Measurements from ENCODE around the gene SMIM22.

Gene SMIM22

DNA sequence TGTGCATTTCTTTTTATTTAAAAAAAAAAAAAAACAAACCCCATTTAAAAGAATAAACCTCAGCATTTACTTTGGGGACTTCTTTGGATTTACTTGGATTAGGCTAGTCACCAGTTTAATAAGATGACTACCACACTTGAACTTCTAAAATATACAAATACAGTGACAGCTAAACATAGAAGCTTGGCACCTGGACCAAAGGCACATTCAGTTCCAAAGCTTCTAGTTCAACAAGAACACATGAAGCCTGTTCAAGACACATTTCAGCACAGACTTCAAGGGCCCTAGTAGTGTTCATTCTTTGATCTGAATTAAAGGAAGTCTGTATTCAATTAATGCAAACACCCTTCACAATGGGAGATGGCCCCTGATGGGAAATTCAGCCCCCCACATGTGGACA is 18.9 kb downstream of the SMIM22 start:
- no peaks in the 10 kb centered on the region for H3K9me3 Mint-ChIP-seq
- peaks cover 64% of the 10 kb centered on the region for H3K36me3 Mint-ChIP-seq (ENCODE audit: low read depth)
- no peaks in the 10 kb centered on the region for H3K27me3 Mint-ChIP-seq
- no peak overlapping the region for H3K4me3 Mint-ChIP-seq
- no peaks in the 10 kb centered on the region for H3K4me1 Mint-ChIP-seq (ENCODE audit: low read depth)
- H3K27ac Mint-ChIP-seq = no peak overlapping the region

- H3K4me1 Mint-ChIP-seq (ENCODE audit: low read depth) = no peaks in the 10 kb centered on the region
- H3K4me3 Mint-ChIP-seq = no peak overlapping the region
- no peaks in the 10 kb centered on the region for H3K9me3 Mint-ChIP-seq
- H3K27ac Mint-ChIP-seq = no peak overlapping the region
- no peaks in the 10 kb centered on the region for H3K27me3 Mint-ChIP-seq
- H3K36me3 Mint-ChIP-seq (ENCODE audit: low read depth) = peaks cover 63% of the 10 kb centered on the region
Observed at GRCh38 chr16:4814542-4815173, 19.5 kb downstream of the SMIM22 start.

GRCh38 chr16:4820652-4821051 is 25.5 kb downstream of the SMIM22 start:
- Mint-ChIP-seq H3K9me3 (no peaks in the 10 kb centered on the region), H3K4me1 (ENCODE audit: low read depth) (no peaks in the 10 kb centered on the region), H3K27ac (no peak overlapping the region), H3K27me3 (no peaks in the 10 kb centered on the region), H3K36me3 (ENCODE audit: low read depth) (peaks cover 64% of the 10 kb centered on the region), H3K4me3 (no peak overlapping the region)

DNA sequence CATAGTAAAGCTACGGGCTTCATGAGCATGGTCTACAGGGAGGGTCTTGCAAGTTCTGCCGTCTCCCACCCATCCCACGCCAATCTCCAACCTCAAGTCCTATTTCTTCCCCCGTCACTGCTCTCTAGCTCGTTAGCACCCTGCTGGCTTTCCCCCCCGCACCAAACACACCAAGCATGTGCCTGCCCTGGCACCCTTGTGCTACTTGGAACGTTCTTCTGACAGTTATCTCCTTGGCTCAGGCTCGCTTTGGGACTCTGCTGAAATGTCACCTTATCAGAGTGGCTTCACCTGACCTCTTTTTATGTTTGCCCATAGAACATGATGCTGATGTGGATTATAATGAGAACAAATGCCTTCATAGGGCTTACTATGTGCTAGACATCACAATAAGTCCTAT is 30.0 kb downstream of the SMIM22 start:
- H3K4me3 Mint-ChIP-seq = no peak overlapping the region
- H3K27me3 Mint-ChIP-seq = no peaks in the 10 kb centered on the region
- H3K9me3 Mint-ChIP-seq = no peaks in the 10 kb centered on the region
- no peak overlapping the region for H3K27ac Mint-ChIP-seq
- no peaks in the 10 kb centered on the region for H3K4me1 Mint-ChIP-seq (ENCODE audit: low read depth)
- H3K36me3 Mint-ChIP-seq (ENCODE audit: low read depth) = peaks cover 65% of the 10 kb centered on the region

DNA sequence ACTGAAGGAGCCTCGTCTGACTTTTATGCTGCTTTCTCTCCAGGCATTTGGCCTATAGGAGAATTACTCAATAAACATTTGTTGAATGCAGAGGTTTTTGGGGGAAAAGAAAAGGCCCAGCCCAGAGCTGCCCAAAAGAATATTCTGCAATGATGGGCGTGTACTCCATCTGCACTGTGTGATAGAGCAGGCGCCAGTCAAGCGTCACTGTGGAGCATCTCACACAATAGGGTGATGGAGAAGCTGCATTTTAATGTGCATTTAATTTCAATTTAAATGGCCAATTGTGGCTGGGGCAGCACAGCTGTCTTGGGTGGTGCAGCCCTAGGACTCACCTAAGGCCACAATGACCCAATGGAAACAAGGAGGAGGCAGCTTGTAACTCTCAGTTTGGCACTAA is 31.4 kb downstream of the SMIM22 start:
- no peaks in the 10 kb centered on the region for H3K27me3 Mint-ChIP-seq
- no peaks in the 10 kb centered on the region for H3K9me3 Mint-ChIP-seq
- H3K4me3 Mint-ChIP-seq = no peak overlapping the region
- peaks cover 65% of the 10 kb centered on the region for H3K36me3 Mint-ChIP-seq (ENCODE audit: low read depth)
- H3K4me1 Mint-ChIP-seq (ENCODE audit: low read depth) = no peaks in the 10 kb centered on the region
- H3K27ac Mint-ChIP-seq = no peak overlapping the region

- no peak overlapping the region for H3K4me3 Mint-ChIP-seq
- H3K27me3 Mint-ChIP-seq = no peaks in the 10 kb centered on the region
- H3K36me3 Mint-ChIP-seq (ENCODE audit: low read depth) = peaks cover 63% of the 10 kb centered on the region
- no peak overlapping the region for H3K27ac Mint-ChIP-seq
- no peaks in the 10 kb centered on the region for H3K9me3 Mint-ChIP-seq
- H3K4me1 Mint-ChIP-seq (ENCODE audit: low read depth) = no peaks in the 10 kb centered on the region
Observed at GRCh38 chr16:4826980-4827379, 31.8 kb downstream of the SMIM22 start.

DNA sequence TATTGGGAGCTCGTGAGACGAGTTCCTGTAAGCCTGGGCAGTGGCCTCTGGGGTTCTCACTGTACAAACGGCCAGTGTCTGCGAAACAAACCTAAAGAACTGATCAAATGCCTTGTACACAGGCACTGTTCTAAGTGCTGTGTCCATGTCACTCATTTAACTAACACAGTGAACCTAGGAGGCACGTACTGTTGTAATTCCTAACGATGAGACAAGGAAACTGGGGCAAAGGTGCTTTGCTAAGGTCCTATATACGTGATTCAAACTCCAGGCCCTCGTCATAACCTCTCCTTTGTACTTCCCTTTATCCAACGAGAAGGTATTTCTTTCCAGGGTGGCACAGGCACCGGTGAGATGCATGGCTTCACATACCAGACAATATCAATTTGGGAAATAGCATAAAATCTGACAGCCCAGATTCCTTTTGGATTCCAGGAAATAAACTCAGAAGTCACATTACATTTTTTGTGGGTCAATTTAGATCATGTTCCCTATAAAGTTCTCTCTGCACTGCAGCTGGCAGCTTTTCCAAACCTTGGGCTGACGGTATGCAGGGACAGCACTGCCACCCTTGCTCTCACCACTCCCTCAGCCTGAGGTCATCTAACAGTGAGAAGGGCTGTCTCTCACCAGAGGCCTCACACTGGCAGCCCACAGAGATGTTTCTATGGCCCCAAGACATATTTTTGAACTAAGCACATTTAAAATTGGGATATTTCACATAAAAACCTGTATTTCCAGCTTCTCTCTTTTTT is 33.6 kb downstream of the SMIM22 start:
- no peak overlapping the region for H3K4me3 Mint-ChIP-seq
- H3K9me3 Mint-ChIP-seq = no peaks in the 10 kb centered on the region
- peaks cover 63% of the 10 kb centered on the region for H3K36me3 Mint-ChIP-seq (ENCODE audit: low read depth)
- H3K4me1 Mint-ChIP-seq (ENCODE audit: low read depth) = peaks cover 11% of the 10 kb centered on the region
- no peak overlapping the region for H3K27ac Mint-ChIP-seq
- no peaks in the 10 kb centered on the region for H3K27me3 Mint-ChIP-seq

DNA sequence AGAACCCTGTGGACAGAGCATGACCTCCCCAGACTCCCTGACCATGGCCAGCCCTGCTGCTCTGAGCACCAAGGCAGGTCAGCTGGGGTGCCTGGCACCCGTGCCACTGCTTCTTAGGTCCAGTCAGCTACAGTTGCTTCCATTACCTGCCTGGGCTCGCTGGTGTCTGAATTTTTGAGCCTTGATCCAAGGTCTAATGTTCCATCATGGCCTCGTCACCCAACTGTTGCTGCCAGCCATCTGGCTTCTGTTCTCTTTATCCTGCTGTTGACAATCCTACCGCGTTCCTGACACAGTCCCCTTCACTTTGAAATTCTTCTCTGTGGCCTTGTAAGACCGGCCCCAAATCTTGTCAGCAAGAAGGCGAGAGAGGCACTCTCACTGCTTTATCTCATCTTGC is 35.2 kb downstream of the SMIM22 start:
- Mint-ChIP-seq H3K9me3 (no peaks in the 10 kb centered on the region), H3K27me3 (no peaks in the 10 kb centered on the region), H3K27ac (no peak overlapping the region), H3K36me3 (ENCODE audit: low read depth) (peaks cover 48% of the 10 kb centered on the region), H3K4me3 (no peak overlapping the region), H3K4me1 (ENCODE audit: low read depth) (peaks cover 14% of the 10 kb centered on the region)

- Mint-ChIP-seq H3K36me3 (ENCODE audit: low read depth) (peaks cover 50% of the 10 kb centered on the region), H3K9me3 (no peaks in the 10 kb centered on the region)
Observed at GRCh38 chr16:4831616-4832015, 36.4 kb downstream of the SMIM22 start.

GRCh38 chr16:4832698-4833343 is 37.7 kb downstream of the SMIM22 start:
- H3K4me3 Mint-ChIP-seq = no peak overlapping the region
- no peaks in the 10 kb centered on the region for H3K27me3 Mint-ChIP-seq
- H3K27ac Mint-ChIP-seq = peak overlapping the region; percentile 45
- H3K4me1 Mint-ChIP-seq (ENCODE audit: low read depth) = peaks cover 14% of the 10 kb centered on the region
- peaks cover 50% of the 10 kb centered on the region for H3K36me3 Mint-ChIP-seq (ENCODE audit: low read depth)
- no peaks in the 10 kb centered on the region for H3K9me3 Mint-ChIP-seq

More at GRCh38 chr16:4831616-4832015, 36.4 kb downstream of the SMIM22 start:
- Mint-ChIP-seq H3K4me3 (no peak overlapping the region), H3K4me1 (ENCODE audit: low read depth) (peaks cover 14% of the 10 kb centered on the region), H3K27ac (no peak overlapping the region), H3K27me3 (no peaks in the 10 kb centered on the region)

GRCh38 chr16:4833584-4833983 is 38.4 kb downstream of the SMIM22 start:
- no peaks in the 10 kb centered on the region for H3K9me3 Mint-ChIP-seq
- H3K36me3 Mint-ChIP-seq (ENCODE audit: low read depth) = peaks cover 51% of the 10 kb centered on the region
- H3K4me3 Mint-ChIP-seq = no peak overlapping the region
- peaks cover 14% of the 10 kb centered on the region for H3K4me1 Mint-ChIP-seq (ENCODE audit: low read depth)
- no peaks in the 10 kb centered on the region for H3K27me3 Mint-ChIP-seq
- no peak overlapping the region for H3K27ac Mint-ChIP-seq

DNA sequence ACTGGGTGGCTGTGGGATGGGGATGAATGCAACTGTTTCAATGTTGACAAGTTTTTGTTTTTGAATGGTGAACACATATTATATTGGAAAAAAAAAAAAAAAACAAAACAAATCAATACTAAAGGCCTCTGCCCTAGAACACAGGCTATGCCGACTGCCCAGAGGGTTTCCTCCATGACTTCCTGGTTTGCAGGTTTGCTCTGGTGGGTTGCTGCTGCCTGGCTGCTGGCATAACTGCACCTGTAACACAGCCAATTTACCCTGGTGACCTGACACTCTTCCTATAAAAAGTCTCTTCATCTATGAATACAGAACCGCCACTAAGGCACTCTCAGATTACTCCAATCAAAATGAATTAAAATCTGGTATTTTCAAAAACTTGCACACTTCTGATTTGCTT is 41.6 kb downstream of the SMIM22 start:
- H3K27me3 Mint-ChIP-seq = no peaks in the 10 kb centered on the region
- H3K36me3 Mint-ChIP-seq (ENCODE audit: low read depth) = peaks cover 55% of the 10 kb centered on the region
- H3K9me3 Mint-ChIP-seq = no peaks in the 10 kb centered on the region
- H3K4me3 Mint-ChIP-seq = no peak overlapping the region
- peaks cover 14% of the 10 kb centered on the region for H3K4me1 Mint-ChIP-seq (ENCODE audit: low read depth)
- no peak overlapping the region for H3K27ac Mint-ChIP-seq

GRCh38 chr16:4837733-4838501 is 42.7 kb downstream of the SMIM22 start:
- H3K4me1 Mint-ChIP-seq (ENCODE audit: low read depth) = peaks cover 12% of the 10 kb centered on the region
- H3K9me3 Mint-ChIP-seq = no peaks in the 10 kb centered on the region
- no peak overlapping the region for H3K27ac Mint-ChIP-seq
- H3K27me3 Mint-ChIP-seq = no peaks in the 10 kb centered on the region
- H3K4me3 Mint-ChIP-seq = no peak overlapping the region
- peaks cover 54% of the 10 kb centered on the region for H3K36me3 Mint-ChIP-seq (ENCODE audit: low read depth)

- H3K27me3 Mint-ChIP-seq = no peaks in the 10 kb centered on the region
- H3K9me3 Mint-ChIP-seq = no peaks in the 10 kb centered on the region
- H3K36me3 Mint-ChIP-seq (ENCODE audit: low read depth) = peaks cover 69% of the 10 kb centered on the region
- no peak overlapping the region for H3K4me3 Mint-ChIP-seq
- H3K27ac Mint-ChIP-seq = no peak overlapping the region
- no peaks in the 10 kb centered on the region for H3K4me1 Mint-ChIP-seq (ENCODE audit: low read depth)
Observed at GRCh38 chr16:4839942-4840341, 44.8 kb downstream of the SMIM22 start.

GRCh38 chr16:4840984-4841383 is 45.8 kb downstream of the SMIM22 start:
- no peak overlapping the region for H3K4me3 Mint-ChIP-seq

More at GRCh38 chr16:4840984-4841383, 45.8 kb downstream of the SMIM22 start:
- peaks cover 8% of the 10 kb centered on the region for H3K4me1 Mint-ChIP-seq (ENCODE audit: low read depth)
- no peak overlapping the region for H3K27ac Mint-ChIP-seq
- peaks cover 77% of the 10 kb centered on the region for H3K36me3 Mint-ChIP-seq (ENCODE audit: low read depth)
- no peaks in the 10 kb centered on the region for H3K9me3 Mint-ChIP-seq
- no peaks in the 10 kb centered on the region for H3K27me3 Mint-ChIP-seq
